ENCODE data around the gene HOXC5. TPM values are rescaled to one million over a fixed set of nuclear protein-coding genes. Genes with fewer than 3 reads are reported as not detected.

Gene HOXC5
- polyA plus RNA-seq, 3 donors, result not detected

GRCh38 chr12:53990311-53991076, 42.4 kb upstream of the HOXC5 start:
- intact Hi-C loops (cut with micrococcal nuclease), result no loop called here
- Histone ChIP-seq H3K36me3 (replicated peaks in 1 of 2; ENCODE audit: control insufficient read depth in 1 of 2, insufficient read depth in 2 of 2, low read length in 2 of 2) (no peaks in the 10 kb centered on the region), H3K27me3 (ENCODE audit: control insufficient read depth in 2 of 2, insufficient read depth in 2 of 2, low read length in 2 of 2) (peaks cover 94 to 100% of the 10 kb centered on the region in 2 donors), H4K20me1 (ENCODE audit: insufficient read depth, low read length) (no peaks in the 10 kb centered on the region), H2AFZ (ENCODE audit: insufficient read depth, low read depth, low read length, poor library complexity, severe bottlenecking) (no peak overlapping the region), H3K9me3 (replicated peaks in 1 of 2; ENCODE audit: control insufficient read depth in 1 of 2, insufficient read depth in 1 of 2, low read length in 2 of 2) (peaks cover 10 to 76% of the 10 kb centered on the region in 2 donors), H3K4me2 (replicated peaks; ENCODE audit: extremely low read depth, low read length, poor library complexity, severe bottlenecking) (no peak overlapping the region), H3K27ac (ENCODE audit: low read depth in 1 of 2, low read length in 2 of 2) (no peak overlapping the region), H3K4me1 (ENCODE audit: control insufficient read depth in 1 of 2, insufficient read depth in 2 of 2, low read length in 2 of 2) (peaks cover 8 to 18% of the 10 kb centered on the region in 2 donors), H3K4me3 (replicated peaks in 1 of 3; ENCODE audit: low read depth in 2 of 3, low read length in 3 of 3) (no peak overlapping the region), H3K9ac (ENCODE audit: insufficient read depth, low read length, poor library complexity, severe bottlenecking) (no peak overlapping the region), H3K79me2 (ENCODE audit: insufficient read depth, low read length) (no peaks in the 10 kb centered on the region)
- Mint-ChIP-seq H3K4me3 (peak overlapping the region in 1 of 2 donors; percentile 80), H3K27me3 (ENCODE audit: low read depth in 3 of 3) (peaks cover 99 to 100% (median 100%) of the 10 kb centered on the region in 3 donors), H3K4me1 (peaks cover 31% of the 10 kb centered on the region), H3K9me3 (peaks cover 3 to 68% (median 36%) of the 10 kb centered on the region in 7 donors), H3K36me3 (peaks cover 2 to 30% of the 10 kb centered on the region in 2 donors), H3K27ac (no peak overlapping the region)
- no peak for TF ChIP-seq CTCF (IDR thresholded peaks at IDR 0.05)
- no peak for DNase-seq
- WGBS (ENCODE audit: insufficient coverage), result 13% methylated on average over 13 of the region's 27 CpGs

DNA sequence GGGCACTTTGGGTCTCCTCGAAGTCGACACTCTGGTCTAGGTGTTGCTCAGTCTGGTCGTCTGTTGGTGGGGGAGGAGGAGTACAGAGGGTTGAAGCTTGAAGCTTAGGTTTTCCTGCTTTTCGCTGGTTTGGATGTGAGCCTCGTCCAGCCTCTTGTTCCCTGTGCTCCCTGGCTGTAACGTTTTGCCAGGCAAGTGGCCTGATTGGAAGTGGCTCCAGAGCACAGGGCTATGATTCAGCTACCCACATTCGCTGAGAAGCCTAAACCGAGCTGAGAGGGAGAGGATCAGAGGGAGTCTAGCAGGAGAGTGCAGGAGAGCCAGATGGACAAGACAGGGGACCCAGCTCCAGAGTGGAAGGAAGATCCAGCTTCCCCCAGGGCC, 41.8 kb upstream of the HOXC5 start:
- Histone ChIP-seq H4K20me1 (ENCODE audit: insufficient read depth, low read length) (no peaks in the 10 kb centered on the region), H3K36me3 (replicated peaks in 1 of 2; ENCODE audit: control insufficient read depth in 1 of 2, insufficient read depth in 2 of 2, low read length in 2 of 2) (no peaks in the 10 kb centered on the region), H2AFZ (ENCODE audit: insufficient read depth, low read depth, low read length, poor library complexity, severe bottlenecking) (no peak overlapping the region), H3K27ac (ENCODE audit: low read depth in 1 of 2, low read length in 2 of 2) (no peak overlapping the region), H3K9ac (ENCODE audit: insufficient read depth, low read length, poor library complexity, severe bottlenecking) (no peak overlapping the region), H3K4me2 (replicated peaks; ENCODE audit: extremely low read depth, low read length, poor library complexity, severe bottlenecking) (no peak overlapping the region), H3K9me3 (replicated peaks in 1 of 2; ENCODE audit: control insufficient read depth in 1 of 2, insufficient read depth in 1 of 2, low read length in 2 of 2) (peaks cover 6 to 71% of the 10 kb centered on the region in 2 donors), H3K27me3 (ENCODE audit: control insufficient read depth in 2 of 2, insufficient read depth in 2 of 2, low read length in 2 of 2) (peaks cover 94 to 100% of the 10 kb centered on the region in 2 donors), H3K4me3 (replicated peaks in 1 of 3; ENCODE audit: low read depth in 2 of 3, low read length in 3 of 3) (no peak overlapping the region), H3K79me2 (ENCODE audit: insufficient read depth, low read length) (no peaks in the 10 kb centered on the region), H3K4me1 (ENCODE audit: control insufficient read depth in 1 of 2, insufficient read depth in 2 of 2, low read length in 2 of 2) (peaks cover 8 to 18% of the 10 kb centered on the region in 2 donors)
- Mint-ChIP-seq H3K27me3 (ENCODE audit: low read depth in 3 of 3) (peaks cover 99 to 100% (median 100%) of the 10 kb centered on the region in 3 donors), H3K4me1 (peaks cover 33% of the 10 kb centered on the region), H3K27ac (no peak overlapping the region), H3K9me3 (peaks cover 2 to 67% (median 35%) of the 10 kb centered on the region in 7 donors), H3K36me3 (peaks cover 0 to 32% of the 10 kb centered on the region in 2 donors), H3K4me3 (peak overlapping the region in 1 of 2 donors; percentile 60)
- WGBS (ENCODE audit: insufficient coverage), result 2% methylated on average over 8 of the region's 8 CpGs
- intact Hi-C loops (cut with micrococcal nuclease), result no loop called here
- TF ChIP-seq CTCF (IDR thresholded peaks at IDR 0.05), result no peak
- no peak for DNase-seq

Measured in CD14-positive monocyte (primary cell).